GM19463 (cell line): Measurements from ENCODE around the gene TBC1D8.

ENCODE experiments used
- ATAC-seq: cut with Tn5 transposase; IDR thresholded peaks from one replicate; pipeline ENCODE4 v1.9.1; 2021; ENCODE audit warnings: mild to moderate bottlenecking, moderate library complexity; ENCODE audit not compliant: unreplicated experiment

Gene TBC1D8

GRCh38 chr2:101140237-101140636 is 10.9 kb downstream of the TBC1D8 start:
- ATAC-seq = no peak

DNA sequence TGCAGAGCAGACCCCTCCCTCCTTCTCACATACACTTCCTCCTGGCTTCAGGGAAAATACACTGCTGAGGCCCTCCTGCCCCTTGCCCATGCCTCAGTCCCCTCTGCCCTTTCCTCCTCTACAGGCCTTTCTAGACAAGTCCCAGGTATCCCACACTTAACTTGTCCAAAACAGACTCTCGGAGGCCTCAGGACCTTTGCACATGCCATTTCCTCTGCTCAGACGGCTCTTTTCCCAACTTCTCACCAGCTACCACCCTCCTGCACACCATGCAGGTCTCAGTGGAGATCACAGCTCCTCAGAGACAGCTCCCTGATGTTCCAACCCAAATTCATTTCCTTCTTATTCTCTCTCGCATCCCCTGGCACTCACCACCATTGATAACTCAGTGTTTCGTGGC is 11.7 kb downstream of the TBC1D8 start:
- ATAC-seq = no peak

DNA sequence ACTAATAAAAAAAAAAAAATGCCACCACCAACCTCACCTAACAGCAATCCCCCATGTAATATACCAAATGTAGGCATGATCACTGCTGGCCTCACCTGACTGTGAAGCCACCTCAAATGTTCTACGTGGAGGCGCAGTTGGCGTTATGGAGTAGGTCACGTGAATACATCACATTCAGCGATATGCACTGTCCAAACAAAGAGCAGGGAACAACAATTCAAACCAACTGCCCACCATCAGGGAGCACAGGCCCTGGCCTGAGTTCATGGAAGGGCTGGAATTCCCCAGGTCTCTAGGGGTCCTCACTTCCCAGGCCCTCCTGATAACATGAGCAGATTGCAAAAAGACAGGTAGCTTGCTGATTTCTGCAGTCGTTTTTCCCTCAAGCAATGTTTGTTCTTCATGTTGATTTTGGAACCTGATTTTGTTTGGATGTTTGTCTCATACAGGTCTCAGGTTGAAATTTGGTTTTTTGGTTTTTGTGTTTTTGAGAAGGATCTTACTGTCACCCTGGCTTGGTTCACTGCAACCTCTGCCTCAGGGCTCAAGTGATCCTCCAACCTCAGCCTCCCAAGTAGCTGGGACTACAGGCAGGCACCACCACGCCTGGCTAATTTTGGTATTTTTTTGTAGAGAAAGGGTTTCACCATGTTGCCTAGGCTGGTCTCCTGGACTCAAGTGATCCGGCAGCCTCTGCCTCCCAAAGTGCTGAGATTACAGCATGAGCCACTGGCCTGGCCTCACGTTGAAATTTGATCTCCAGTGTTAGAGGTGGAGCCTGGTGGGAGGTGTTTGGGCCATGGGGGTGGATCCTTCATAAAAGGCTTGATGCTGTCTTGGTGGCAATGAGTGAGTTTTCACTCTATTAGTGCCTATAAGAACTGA is 15.5 kb downstream of the TBC1D8 start:
- ATAC-seq = no peak

GRCh38 chr2:101133492-101134100 is 17.6 kb downstream of the TBC1D8 start:
- ATAC-seq = no peak

GRCh38 chr2:101132202-101132601 is 19.0 kb downstream of the TBC1D8 start:
- no peak for ATAC-seq

GRCh38 chr2:101130081-101130480 is 21.1 kb downstream of the TBC1D8 start:
- ATAC-seq = no peak

DNA sequence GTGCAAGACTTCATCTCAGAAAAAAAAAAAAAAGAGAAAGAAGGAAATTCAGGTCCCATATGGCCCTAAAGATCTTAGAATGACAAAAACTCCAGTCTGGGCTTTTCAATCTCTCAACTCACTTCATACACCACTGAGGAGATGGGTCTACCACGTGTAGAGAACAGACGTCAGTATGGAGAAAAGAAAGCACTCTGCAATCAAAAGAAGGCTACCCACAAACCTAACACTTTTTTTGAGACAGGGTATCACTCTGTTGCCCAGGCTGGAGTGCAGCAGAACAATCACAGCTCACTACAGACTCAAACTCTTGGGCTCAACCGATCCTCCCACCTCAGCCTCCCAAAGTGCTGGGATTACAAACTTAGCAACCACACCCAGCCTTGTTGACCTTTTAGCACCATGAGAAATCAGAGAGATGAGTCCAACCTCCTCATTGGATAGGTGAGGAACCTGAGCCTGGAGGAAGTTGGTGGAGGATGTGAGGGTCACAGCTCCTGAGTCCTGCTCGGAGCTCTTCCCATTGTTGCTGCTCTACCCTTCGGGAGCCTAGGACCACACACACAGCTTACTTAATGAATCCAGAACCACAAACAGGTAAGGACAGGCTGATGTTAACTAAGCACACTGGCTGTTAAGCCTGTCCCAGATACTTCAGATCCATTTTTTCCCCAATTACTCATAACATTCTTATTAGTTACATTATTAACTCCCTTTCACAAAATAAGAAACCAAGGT is 23.7 kb downstream of the TBC1D8 start:
- no peak for ATAC-seq

DNA sequence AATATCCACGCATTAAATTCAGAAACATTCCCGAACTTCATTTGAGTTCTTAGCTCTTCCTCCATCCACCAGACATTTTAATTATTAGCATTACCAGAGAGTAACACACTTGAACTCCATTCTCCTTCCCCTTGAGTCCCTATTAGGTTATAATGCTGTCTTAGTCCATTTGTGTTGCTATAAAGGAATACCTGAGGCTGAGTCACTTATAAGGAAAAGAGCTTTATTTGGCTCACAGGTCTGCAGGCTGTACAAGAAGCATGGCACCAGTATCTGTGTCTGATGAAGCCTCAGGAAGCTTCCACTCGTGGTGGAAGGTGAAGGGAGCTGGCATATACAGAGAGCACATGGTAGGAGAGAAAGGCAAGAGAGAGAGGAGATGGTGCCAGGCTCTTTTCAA is 25.4 kb downstream of the TBC1D8 start:
- no peak for ATAC-seq

DNA sequence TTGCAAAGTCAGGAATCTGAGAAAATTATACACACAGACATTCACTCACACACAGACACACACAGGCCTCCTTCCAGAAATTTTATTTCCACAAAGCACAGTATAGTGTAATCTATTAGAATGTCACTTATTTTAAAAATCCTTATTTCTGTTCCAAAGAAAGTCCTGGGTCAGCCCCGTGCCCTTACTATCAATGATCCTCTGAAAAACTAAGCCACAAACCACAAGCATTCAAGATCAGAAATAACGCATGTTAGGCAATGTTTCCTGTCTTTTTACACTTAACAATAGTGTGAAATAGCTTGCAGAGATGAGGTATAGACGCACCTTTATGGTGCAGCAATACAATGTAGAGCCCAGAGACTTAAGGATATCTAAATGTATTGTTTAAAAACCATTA is 25.8 kb downstream of the TBC1D8 start:
- no peak for ATAC-seq

- no peak for ATAC-seq
Measured at GRCh38 chr2:101124643-101125366, 26.4 kb downstream of the TBC1D8 start.

DNA sequence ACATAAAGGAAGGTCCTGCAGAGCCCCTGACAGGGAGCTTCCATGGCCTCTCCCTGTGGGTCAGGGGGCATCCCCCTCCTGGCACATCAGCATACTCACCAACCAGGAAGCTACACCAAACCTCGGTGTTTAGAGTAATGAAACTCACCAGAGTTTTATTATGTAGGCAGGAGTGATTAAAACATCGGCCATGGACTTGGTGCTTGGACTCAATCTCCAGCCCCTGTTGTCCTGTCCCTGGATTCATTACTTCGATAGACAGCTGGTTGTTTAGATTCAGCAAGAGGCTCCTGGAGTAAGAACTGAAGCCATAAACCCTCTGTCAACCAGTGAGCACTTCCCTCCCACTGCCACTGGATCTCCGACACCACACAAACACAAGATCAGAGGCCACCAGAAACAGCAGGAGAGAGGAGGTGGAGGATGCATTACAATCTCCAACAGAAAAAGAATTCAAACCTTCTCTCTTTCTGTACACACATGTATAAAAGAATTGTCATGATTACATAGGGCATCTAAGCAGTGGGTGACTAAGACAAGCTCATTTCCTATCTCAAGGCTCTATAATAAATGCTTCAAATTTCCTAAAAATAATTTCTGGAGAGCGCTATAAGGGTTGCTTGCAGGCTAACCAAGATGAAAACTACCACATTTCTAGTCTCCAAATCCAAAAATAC is 27.2 kb downstream of the TBC1D8 start:
- no peak for ATAC-seq

GRCh38 chr2:101121174-101121573 is 30.0 kb downstream of the TBC1D8 start:
- ATAC-seq = no peak

GRCh38 chr2:101120124-101120996 is 30.8 kb downstream of the TBC1D8 start:
- no peak for ATAC-seq

GRCh38 chr2:101119431-101119830 is 31.8 kb downstream of the TBC1D8 start:
- no peak for ATAC-seq

GRCh38 chr2:101116841-101117552 is 34.2 kb downstream of the TBC1D8 start:
- no peak for ATAC-seq

DNA sequence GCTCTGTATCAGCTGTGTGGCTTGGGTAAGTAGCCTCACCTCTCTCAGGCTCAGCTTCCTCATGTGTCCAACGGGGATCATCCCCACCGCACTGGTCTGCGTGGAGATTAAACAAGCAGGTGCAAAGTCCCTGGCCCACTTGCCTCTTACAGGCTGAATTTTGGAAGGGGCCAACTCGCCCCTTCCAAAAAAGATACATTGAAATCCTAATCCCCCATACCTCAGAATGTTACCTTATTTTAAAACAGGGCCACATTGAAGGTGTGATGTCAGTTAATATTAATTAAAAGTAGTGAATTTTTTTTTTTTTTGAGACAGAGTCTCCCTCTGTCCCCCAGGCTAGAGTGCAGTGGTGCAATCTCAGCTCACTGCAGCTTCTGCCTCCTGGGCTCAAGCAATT is 34.8 kb downstream of the TBC1D8 start:
- no peak for ATAC-seq

- no peak for ATAC-seq
Measured at GRCh38 chr2:101115664-101116063, 35.5 kb downstream of the TBC1D8 start.

DNA sequence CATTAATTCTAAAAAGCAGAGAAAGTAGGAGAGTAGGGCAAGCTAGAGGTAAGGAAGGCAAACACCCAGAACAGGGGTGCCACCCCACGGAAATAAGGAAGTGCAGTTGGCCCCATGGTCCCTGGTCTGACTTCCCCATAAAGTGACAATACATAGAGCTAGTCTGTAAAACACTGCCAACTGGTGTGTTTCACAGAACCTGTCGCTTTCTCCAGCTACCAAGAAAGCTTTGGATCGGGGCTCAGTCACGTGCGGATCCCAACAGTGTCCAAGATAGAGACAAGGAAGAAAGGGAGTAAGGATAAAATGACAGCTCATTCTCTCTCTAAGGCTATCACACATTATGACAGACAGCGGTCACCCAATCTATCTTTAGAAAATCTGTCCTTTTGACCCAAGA is 36.4 kb downstream of the TBC1D8 start:
- ATAC-seq = no peak

DNA sequence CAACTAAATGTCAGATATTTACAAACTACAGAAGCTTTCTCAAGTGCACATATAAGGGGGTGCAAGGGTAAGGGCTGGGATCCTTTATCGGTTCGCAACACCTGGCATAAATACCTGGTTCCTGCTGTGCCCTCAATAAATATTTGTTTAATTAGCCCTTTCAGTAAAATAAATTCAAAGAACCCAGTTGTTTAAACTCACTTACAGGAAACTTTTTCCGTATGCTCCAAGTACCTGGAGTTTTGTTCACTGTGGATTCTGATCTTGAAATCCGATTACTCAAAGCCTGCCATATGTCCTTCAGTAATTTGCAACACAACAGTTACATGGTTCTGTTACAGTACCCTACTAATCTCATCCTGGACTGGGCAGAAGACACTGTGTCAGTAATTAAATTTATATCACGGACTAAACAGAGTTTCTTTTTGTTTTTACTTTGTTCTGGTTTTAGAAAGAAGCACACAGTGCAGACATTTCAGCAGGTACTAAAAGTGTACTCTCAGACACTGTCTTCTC is 36.9 kb downstream of the TBC1D8 start:
- no peak for ATAC-seq
